GM12864 (cell line): Measurements from ENCODE around the gene APOBEC3A.
"Not testable (repeated sequence)": the region's sequence is repeated elsewhere in the genome, so short reads cannot be mapped to it uniquely, and the experiment has no call there.

ENCODE experiments used
- DNase-seq: peaks from one replicate; pipeline ENCODE4 v3.0.0-alpha.2; 2011; ENCODE audit warnings: low read depth
- H3K4me3 ChIP-seq: 2 replicates; pipeline ENCODE4 v1.5.1; 2011; ENCODE audit warnings: mild to moderate bottlenecking, low read depth, low read length, control low read depth
- CTCF ChIP-seq: IDR thresholded peaks from 2 replicates; pipeline ENCODE4 v1.5.1; 2011; ENCODE audit warnings: low read depth, mild to moderate bottlenecking, moderate library complexity, low read length, control low read depth, inconsistent platforms; ENCODE audit errors: missing control alignments

Gene APOBEC3A

GRCh38 chr22:38957808-38958650 is 620 bp downstream of the APOBEC3A start:
- no peak overlapping the region for H3K4me3 ChIP-seq
- DNase-seq: no peak
- TF ChIP-seq CTCF: no peak

GRCh38 chr22:38958651-38958943 is 1.2 kb downstream of the APOBEC3A start:
- not testable (repeated sequence) for H3K4me3 ChIP-seq, DNase-seq

GRCh38 chr22:38959590-38959989 is 2.2 kb downstream of the APOBEC3A start:
- H3K4me3 ChIP-seq: no peak overlapping the region
- TF ChIP-seq CTCF: no peak
- DNase-seq: no peak

GRCh38 chr22:38960673-38961072 is 3.3 kb downstream of the APOBEC3A start:
- not testable (repeated sequence) for DNase-seq, H3K4me3 ChIP-seq

- not testable (repeated sequence) for H3K4me3 ChIP-seq, DNase-seq
These were observed 5.9 kb downstream of the APOBEC3A start for GRCh38 chr22:38963291-38963738.

- H3K4me3 ChIP-seq: no peak overlapping the region
- no peak for DNase-seq
- no peak for TF ChIP-seq CTCF
These were observed 6.5 kb downstream of the APOBEC3A start for GRCh38 chr22:38963872-38964271.

GRCh38 chr22:38964306-38964705 is 6.9 kb downstream of the APOBEC3A start:
- no peak overlapping the region for H3K4me3 ChIP-seq
- DNase-seq: no peak
- no peak for TF ChIP-seq CTCF

GRCh38 chr22:38964989-38965388 is 7.6 kb downstream of the APOBEC3A start:
- no peak for TF ChIP-seq CTCF
- H3K4me3 ChIP-seq: no peak overlapping the region
- DNase-seq: no peak
